T-helper 9 cell (primary cell): ENCODE results near the gene TTC14.
"Not testable (repeated sequence)": the region's sequence is repeated elsewhere in the genome, so short reads cannot be mapped to it uniquely, and the experiment has no call there.

Experiments
- DNase-seq: peaks from one replicate; pipeline ENCODE4 v3.0.0-alpha.2; 2020
- total RNA-seq, 2 donors: gene quantifications; one replicate each; lab custom pipeline; 2026; lab: John Stamatoyannopoulos, UW

The TTC14 gene, protein sequence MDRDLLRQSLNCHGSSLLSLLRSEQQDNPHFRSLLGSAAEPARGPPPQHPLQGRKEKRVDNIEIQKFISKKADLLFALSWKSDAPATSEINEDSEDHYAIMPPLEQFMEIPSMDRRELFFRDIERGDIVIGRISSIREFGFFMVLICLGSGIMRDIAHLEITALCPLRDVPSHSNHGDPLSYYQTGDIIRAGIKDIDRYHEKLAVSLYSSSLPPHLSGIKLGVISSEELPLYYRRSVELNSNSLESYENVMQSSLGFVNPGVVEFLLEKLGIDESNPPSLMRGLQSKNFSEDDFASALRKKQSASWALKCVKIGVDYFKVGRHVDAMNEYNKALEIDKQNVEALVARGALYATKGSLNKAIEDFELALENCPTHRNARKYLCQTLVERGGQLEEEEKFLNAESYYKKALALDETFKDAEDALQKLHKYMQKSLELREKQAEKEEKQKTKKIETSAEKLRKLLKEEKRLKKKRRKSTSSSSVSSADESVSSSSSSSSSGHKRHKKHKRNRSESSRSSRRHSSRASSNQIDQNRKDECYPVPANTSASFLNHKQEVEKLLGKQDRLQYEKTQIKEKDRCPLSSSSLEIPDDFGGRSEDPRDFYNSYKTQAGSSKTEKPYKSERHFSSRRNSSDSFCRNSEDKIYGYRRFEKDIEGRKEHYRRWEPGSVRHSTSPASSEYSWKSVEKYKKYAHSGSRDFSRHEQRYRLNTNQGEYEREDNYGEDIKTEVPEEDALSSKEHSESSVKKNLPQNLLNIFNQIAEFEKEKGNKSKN
- total RNA-seq = 123 to 146 reads per million in 2 donors

DNA sequence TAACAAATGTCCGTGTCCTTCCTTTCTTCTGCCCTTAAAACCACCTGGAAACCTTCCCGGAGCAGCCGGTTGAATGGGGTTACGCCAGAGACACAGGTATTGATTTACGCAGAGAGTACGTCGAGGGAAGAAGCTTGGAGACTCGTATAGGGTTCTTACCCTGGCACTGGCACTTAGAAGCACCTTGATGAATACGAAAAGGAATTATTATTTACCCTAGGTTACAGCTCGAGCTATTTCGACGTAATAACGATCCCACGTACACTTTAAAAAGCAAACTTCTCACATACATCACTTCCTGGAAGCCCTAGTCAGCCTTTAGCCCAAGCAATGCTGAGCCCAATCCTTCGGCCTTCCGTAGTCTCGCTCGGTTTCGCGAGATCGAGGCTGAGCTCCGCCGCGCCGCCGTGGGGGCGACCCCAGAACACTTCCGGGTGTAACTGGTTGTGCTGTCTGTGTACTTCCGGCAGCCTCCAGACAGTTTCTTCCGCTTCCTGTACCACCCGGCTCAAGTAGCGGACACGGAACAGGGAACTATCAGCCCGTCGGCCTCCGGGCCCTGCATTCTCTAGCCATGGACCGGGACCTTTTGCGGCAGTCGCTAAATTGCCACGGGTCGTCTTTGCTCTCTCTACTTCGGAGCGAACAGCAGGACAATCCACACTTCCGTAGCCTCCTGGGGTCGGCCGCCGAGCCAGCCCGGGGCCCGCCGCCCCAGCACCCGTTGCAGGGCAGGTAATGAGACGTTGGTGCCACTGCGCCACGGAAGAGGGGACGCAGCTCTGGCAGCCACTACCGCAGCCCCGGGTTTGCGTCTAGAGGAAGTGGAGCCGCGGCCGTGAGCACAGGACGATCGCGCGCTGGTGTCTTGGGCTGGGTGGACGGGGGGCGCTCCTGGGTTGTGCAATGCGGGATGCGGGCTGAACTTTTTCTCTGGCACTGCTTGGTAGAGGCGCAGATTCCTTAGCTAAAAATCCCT, at the start of gene TTC14:
TSS of gene TTC14 (plus strand) at position 476 of the 979 bp plus-strand sequence. CDS start at position 575, 99 bp downstream.
- DNase-seq = peak; percentile 83

DNA sequence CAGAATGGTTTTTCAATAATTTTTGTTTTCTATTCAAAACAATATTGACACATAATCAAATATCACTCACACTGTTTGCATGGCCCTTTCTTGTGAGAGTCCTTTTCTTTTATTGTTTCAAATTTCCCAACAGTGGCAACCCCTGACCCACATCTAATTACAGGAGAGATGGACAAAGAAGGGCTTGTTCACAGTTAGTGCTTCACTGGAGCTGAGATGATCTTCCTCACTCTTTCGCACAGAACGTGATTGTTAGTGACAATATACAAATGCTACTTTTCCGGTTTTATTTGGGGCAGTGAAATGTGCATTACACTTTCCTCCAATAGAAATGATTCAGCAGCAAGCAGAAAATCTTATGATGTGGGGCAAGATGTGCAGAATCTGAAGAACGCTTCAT, 38.6 kb upstream of the TTC14 start:
- no peak for DNase-seq

DNA sequence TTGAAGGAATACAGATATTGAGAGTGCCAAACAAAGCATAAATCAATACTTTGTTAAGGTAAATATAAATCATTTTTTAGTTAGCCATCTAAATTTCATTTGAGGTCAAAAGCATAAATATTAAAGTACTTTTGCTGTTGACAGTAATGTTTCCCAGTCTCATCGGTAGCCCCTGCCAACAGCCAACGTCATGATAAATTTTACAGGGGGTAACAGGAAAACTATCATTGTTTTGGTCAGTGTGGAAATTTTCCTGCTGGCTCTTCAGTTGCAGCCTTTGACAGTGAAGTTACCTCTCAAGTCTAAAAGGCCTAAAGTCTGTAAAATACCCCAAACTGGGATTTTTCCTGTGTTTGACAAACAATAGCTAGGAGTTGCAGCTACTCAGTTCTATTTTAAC, 37.3 kb upstream of the TTC14 start:
- no peak for DNase-seq

DNA sequence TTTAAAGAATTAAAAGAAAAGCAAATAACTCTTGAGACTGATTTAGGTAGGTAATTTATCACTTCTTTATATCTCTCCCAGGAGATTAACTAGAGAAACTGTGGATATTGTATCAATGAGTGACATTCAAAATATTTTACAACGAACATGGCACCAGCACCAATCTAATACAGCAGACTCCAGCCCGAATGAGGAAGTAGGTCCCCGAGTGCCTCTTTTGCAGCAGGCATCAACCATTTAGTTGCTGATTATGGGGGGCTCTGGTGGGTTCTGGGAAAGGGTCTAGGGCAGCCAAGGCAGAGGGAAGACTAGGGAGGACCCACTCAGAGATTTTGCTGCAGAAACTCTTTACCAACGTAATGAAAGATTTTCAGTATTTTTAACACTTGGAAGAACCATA, 31.7 kb upstream of the TTC14 start:
- DNase-seq = no peak

DNA sequence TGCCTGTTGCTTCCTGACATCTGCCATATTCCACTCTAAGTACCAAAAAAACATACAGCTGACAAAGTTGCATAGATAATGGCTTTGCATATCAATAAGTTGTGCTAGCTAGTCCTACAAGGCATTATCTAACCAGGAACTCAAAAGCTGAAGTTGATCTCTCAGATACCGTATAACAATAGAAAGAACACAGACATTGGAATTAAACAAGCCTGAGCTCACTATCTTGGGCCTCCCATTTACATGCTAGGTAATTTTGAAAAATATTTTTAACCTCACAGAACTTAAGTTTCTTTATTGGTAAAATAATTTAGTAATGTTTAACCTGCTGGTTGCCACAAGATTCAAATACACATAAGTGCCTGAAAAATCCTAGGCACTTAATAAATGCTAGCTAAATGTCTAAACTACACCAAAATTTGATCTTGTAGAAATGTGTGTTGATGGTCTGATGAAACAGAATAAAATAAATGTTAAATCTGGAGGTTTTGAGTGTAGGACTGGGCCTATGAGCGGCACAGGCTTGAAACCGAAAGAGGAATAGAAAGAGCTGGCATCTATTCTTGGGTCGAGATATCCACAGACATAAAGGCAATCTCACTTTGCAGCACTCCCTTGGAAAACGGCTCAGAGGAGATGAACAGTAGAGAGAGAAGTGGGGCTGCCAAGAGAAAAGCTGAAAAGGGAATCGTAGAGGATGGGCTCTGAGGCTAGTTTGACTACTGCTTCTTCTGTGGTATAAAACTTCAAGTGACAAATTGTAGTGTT, 29.9 kb upstream of the TTC14 start:
- DNase-seq = no peak

DNA sequence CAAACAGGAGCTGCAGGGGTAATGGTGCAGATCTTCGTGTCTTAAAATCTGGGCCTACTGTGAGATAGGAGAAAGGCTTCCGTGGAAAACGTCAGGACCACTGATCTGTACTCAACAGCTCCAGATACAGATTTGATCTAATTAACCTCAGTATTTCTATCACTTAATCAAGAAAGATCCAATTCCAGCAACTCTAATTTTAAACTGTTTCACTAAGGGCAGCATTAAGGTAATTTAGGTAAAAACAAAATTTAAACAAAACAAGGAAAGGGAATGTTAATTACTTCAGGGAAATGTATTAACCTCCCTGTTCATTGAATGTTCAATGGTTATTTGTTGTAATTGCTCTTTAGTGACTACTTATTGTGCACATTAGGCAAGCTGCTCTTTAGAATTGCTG, 26.4 kb upstream of the TTC14 start:
- DNase-seq = no peak

DNA sequence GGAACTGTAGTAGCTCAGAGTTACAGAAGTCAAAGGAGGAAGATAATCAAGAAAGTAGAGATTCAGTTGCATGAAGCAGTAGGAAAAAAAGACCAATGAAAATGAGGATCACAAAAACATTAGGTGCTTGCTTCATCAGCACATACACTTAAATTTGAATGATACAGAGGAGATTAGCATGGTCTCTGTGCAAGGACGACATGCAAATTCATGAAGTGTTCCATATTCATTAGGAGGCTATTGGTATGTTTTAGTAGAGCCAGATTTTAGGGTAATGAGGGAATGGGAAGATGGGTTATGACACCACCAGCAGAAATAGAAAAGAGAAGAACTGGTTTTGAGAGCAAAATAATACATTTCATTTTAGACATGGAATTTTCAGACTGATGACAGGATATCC, 21.0 kb upstream of the TTC14 start:
- no peak for DNase-seq

DNA sequence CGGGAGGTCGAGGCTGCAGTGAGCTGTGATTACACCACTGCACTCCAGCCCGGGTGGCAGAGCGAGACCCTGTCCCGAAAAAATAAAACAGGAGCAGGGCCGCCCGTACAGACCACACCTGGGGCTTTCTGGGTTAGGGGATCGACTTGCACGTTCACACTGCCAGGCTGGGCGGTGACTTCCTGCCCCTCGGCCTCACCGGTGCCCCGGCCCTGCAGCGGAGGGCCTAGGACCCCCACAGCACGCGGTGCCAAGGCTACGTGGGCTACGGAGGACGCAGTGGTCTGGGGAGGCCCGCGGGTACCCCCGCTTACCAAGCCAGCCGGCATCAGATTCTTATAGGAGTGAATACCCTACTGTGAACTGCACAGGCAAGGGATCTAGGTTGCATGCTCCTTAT, 11.6 kb upstream of the TTC14 start:
- DNase-seq = no peak

DNA sequence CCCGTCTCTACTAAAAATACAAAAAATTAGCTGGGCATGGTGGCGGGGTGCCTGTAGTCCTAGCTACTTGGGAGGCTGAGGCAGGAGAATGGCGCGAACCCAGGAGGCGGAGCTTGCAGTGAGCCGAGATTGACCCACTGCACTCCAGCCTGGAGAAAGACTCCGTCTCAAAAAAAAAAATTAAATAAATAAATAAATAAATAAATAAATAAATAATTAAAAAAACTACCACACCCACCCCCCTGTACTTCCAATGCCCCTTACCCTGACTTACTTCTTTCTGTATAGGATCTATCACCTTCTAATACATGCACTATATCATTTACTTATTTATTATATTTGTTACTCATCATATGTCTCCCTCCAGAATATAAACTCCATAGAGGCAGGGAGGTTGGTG, 8.3 kb upstream of the TTC14 start:
- not testable (repeated sequence) for DNase-seq

DNA sequence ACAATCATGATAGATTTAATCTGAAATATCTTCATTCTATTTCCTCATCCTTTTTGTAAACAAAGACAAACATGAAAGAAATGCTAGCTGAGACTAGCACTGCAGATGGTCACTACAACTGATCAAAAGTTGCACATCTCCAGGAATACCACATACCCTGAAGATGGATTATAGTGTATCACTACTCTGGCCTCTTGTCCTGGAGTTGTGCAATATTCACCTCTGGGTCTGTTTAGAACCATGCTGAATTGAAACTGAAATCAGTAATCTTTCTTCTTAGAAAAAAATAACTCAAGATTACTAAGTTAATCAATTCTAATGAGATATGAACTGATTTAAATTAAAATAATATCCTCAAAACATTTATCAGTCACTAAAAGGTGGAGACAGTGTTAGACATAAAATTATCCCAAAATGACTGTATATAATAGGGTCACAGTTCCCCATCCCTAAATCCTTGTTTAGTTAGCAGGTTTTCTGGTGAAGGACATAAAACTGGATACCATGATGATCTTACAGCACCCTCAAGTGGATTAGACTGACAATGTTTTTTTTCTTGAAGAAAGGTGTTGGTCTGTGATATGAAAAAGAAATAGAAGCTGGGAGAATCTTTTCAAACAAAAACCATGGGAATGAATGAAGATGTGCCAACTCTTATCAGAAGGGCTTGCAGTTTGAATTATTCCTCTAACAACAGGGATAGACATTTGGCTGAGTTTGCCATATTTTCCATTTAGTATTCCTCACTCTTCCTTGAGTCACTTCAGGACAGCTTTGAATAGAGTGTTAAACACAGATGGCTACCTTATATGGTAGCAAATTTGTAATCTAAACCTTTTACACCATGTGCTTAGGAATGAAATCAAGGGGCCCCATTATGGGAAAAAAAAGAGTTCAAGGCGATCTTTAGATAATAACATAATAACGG, 7.1 kb upstream of the TTC14 start:
- no peak for DNase-seq

DNA sequence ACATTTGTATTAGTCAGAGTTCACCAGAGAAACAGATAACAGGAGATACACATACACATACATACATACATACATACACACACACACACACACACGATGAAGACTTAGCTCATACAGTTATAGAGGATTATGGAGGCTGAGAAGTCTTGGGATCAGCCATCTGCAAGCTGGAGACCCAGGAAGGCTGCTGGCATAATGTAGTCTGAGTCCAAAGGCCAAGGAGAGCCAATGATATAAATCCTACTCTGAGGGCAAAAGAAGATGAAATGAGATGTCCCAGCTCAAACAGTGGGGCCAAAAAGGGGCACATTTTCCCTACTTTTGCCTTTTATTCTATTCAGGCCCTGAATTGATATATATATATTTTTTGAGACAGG, 6.4 kb upstream of the TTC14 start:
- no peak for DNase-seq

DNA sequence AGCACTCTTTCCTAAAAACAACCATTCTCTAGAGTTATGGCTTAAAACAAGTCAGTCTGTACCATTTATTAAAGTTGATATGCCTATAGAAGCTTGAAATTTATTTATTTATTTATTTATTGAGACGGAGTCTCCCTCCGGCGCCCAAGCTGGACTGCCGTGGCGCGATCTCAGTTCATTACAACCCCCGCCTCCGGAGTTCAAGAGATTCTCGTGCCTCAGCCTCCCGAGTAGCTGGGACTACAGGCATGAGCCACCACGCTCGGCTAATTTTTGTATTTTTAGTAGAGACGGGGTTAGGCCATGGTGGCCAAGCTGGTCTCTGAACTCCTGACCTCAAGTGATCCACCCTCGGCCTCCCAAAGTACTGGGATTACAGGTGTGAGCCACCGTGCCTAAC, 1.5 kb upstream of the TTC14 start:
- DNase-seq = no peak

DNA sequence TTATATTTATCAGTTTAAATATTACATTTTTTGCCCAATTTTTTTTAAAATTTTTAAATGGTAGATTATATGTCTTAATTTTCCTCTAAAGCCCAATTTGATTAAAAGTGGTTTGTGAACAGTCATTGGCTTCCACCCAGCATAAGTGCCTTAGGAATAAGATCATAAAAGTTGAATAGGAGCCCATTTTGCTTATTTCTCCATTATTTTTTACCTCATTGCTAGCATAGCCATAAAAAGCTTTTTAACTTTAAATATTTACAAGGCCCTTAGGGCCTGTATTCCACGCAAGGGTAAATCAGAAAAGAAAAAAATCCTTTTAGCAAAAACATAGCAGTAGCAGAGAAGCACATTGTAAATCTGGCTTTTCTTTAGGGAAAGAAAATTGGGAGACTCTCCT, 9.0 kb downstream of the TTC14 start:
- DNase-seq = no peak

DNA sequence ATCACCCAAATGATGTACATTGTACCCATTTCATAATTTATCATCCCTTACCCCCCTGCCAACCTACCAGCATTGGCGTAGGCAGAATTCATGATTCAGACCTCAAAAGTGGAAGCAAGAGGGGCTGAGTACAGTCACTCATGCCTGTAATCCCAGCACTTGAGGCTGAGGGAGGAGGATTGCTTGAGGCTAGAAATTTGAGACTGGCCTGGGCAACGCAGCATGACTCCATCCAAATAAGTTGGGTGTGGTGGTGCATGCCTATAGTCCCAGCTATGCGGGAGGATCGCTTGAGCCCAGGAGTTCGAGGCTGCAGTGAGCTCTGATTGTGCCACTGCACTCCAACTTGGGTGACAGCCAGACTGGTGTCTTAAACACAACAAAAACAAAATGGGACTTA, 10.4 kb downstream of the TTC14 start:
- DNase-seq = no peak

DNA sequence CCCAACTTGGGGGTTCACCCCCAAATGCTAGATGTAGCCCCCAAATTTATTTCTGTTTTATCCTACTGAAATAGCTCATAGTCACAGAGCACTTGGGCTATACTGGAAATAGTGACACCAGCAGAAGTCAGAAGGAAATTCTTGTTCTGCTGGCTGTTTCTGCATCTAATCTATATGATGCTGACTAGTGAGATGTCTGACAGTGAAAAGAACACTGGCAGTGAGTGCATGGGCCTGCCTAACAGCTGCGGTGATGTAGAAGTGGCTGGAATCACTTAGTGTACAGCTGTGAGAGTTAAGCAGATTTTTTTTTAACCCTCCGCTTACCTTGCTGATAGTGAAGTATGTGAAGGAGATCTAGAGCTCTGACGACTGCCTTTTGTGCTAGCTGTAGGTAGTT, 14.0 kb downstream of the TTC14 start:
- no peak for DNase-seq

DNA sequence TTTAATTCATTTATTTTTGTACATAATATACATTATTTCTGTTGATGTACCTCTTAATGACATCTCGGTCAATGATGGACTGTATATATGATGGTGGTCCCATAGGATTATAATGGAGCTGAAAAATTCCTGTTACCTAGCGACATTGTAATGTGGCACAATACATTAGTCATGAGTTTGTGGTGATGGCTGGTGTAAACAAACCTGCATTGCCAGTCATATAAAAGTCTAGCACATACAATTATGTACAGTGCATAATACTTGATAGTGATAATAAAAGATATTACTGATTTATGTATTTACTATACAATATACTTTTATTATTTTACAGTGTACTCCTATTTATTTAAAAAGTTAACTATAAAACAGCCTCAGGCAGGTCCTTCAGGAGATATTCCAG, 15.1 kb downstream of the TTC14 start:
- DNase-seq = no peak

DNA sequence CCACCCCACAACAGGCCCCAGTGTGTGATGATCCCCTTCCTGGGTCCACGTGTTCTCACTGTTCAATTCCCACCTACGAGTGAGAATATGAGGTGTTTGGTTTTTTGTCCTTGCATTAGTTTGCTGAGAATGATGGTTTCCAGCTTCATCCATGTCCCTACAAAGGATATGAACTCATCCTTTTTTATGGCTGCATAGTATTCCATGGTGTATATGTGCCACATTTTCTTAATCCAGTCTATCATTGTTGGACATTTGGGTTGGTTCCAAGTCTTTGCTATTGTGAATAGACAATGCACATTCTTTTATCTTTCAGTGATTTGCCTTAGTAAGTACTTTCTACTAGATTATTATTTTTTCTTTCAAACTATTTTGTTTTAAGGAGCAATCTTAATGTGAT, 16.6 kb downstream of the TTC14 start:
- DNase-seq = not testable (repeated sequence)

DNA sequence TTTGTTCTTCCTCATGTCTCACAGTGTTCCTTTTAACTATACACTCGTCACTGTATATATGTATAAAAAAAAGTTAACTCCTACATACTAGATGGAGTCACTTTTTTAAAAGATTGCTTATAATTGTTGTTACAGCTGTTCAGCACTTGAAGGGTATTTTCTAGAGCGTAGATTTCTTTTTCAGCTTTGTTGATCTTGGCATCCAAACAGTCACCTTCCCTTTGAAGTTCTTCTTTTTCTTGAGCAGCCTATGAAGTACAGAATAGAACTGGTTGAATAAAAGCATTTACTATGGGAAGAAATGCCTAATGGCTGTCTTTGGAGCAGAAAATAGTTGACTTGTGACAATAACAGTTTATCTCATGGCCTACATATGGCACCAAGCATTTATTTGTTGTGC, 17.8 kb downstream of the TTC14 start:
- DNase-seq = no peak

DNA sequence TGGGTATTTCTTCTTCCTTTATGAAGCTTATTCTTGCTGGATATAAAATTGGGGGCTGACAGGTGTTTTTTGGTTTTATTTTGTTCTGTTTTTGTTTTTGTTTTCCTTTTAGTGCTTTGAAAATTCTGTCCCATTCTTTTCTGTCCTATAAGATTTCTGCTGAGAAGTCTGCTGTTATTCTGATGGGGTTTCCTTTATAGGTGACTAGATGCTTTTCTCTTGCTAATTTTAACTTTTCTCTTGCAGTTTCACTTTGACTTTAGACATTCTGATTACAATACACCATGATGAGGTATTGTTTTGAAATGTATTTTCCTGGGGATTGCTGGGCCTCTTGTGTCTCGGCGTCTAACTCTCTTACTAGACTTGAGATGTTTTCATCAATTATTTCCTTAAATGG, 22.8 kb downstream of the TTC14 start:
- DNase-seq = no peak

DNA sequence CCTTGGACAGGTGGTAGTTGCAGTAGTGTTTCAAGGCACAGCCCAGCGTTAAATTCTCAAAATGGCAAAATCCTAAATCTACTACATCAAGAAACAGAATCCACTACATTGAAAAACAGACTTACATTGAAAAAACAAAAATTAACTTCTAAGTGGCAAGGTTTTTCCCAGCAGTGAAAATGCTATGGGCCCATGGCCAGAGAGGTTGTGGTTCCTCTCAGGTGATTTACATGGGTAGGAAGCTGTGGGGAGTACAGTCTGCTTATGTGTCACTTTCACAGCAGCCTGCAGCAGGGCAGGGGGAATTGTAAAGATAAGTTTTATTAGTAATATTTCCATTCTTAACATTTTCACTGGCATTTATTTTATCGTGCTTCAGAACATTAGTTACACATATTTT, 24.9 kb downstream of the TTC14 start:
- no peak for DNase-seq

DNA sequence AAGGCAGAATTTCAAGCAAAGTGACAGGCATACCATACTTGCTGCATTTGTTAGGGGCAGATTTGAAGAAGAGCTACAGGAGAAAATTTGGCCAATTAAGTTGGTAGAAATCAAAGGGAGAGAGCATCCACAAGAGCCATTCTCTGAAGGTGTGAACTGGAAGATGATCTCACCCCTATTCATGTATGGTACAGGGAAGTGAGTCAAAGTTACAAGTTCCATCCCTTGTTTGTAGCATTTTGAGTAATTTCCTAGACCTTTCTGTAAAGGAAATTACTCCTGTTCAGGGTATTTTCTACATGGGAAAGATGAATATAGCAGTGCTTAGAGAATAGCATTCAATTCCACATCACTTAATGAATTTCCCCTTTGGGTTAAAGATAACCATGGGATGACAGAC, 28.4 kb downstream of the TTC14 start:
- DNase-seq = no peak
